Measurements from ENCODE around the gene NTN3.
A peak's percentile ranks its signal among the peaks of the same experiment; 100 is the strongest.

Gene NTN3

DNA sequence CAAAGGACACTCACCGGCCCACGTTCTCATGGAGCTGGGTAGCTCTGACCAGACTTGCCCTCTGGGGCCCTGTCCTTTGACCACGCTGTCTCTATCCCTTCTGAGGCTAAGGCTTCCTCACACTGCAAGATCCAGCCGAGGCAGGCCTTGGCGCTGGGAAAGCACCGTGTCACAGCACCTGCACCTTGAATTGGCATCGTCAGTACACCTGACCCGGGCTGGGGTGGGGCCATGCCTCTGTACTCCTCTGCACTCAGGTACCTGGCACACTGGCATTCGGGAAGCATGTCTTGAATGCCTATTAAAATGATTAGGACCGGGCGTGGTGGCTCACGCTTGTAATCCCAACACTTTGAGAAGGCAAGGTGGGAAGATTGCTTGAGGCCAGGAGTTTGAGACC lies 9.9 kb downstream of the NTN3 start:
- DNase-seq, result no peak

DNA sequence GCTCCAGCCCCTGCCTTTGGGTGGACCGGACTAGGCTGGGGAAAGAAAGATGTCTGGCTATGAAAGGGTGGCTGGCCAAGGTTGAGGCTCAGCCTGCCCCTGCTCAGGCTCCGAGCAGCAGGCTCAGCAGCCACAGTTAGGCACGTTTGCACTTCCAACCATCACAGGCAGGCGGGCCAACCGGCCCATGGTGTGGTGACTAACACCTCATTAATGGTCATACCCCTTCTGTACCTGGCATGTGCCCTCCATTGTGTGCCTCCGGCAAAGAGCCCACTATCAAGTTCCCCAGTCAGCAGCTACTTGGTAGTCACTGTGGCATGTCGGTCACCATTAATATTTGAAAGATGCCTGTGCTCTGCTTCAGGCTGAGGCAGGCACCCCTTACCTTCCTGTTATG lies 10.6 kb downstream of the NTN3 start:
- no peak for DNase-seq

DNA sequence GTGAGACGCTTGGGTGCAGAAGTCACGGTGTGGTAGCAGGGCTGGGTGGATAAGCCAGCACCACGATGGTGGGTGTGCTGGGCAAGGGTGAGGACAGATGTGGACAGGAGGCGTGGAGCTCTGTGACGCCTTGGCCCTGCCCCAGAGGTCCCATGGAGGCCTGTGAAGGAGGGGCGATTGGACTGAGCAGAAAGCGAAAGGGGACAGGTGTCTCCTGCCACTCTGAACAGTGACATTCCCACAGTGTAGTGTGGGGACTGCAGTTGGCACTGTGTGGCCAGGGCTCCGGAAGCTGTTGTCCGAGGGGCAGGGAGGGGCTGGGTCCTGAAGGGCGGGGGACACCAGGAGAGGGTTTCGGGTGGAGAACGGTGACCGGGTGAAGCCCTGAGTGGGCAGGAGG lies 11.2 kb downstream of the NTN3 start:
- no peak for DNase-seq

DNA sequence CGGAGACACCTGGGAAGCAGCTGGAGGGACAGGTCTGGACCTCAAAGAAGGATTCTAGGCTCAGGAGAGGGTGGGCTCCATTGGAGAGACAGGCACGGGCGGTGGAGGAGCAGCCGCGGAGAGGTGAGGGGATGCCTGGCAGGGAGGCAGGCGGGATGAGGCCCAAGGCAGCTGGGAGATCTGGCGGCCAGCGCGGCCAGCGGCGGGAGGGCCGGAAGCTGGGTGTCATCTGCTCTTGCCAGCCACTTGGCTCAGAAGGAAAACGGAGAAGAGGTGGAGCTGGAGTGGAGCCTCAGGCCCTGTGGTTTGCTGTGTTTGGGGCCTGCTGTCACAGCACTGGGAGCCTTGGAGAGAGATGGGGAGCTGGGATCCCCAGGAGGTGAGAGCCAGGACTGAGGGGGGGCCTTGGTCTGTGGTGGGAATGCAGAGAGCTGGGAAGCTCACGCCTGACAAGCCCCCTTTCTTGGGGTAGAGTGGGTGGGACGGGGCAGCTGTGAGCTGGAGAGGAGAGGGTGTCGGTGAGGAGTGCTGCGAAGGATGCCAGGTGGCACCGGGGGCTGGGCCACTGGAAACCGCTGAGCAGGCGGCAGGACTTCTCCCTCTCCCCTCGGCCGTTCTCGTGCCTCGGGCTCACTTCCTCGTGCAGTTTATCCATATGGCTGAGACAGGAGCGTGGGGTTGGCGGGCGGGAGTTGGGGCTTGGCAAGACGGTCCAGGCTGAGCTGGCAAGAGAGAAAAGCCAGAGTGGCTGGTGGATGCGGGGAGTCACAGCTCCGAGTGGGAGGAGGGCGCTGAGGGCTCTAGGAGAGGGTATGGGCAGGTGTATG lies 11.8 kb downstream of the NTN3 start:
- no peak for DNase-seq

DNA sequence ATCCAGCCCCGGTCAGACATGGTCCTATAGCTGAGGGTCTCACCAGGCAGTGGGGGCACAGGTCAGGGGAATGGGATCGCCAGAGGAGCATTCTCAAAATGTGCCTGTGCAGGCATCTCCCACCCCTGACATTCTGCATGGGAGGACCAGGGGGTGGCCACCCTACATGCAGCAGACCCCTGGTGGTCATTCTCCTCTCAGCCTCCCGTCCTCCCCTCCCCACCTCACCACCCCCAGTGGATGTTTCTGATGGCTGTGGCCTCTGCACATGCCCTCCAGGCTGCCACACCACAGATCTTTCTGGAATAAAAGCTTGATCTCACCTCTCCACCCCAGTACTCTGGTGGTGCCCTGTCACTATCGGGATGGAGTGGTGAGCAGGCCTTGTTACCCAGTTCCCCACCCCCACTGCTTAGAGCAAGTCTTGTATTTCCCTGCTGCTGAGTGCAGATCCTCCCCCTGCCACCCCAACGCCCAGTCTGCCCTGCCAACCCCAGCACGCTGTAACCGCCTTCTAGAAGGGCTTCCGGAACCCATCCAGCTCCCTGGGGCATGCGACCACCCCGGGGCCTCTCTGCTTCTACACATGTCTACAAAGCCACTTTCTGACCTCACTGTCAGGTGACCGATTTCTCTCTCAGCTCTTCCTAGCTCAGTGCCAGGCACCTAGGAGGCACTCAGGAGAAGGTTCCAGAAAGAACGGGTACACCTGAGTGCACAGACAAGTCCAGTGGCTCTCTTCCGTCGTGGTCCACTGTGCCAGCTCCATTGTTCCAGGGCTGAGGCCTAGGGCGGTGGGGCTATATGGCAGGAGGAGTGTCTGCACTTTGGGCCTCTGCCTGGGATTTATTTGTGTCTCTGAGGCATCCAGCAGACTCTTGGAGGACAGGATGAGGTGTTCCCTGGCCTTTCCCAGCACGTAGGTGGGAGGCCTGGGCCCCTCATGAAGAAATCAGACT lies 13.1 kb downstream of the NTN3 start:
- DNase-seq, result no peak

DNA sequence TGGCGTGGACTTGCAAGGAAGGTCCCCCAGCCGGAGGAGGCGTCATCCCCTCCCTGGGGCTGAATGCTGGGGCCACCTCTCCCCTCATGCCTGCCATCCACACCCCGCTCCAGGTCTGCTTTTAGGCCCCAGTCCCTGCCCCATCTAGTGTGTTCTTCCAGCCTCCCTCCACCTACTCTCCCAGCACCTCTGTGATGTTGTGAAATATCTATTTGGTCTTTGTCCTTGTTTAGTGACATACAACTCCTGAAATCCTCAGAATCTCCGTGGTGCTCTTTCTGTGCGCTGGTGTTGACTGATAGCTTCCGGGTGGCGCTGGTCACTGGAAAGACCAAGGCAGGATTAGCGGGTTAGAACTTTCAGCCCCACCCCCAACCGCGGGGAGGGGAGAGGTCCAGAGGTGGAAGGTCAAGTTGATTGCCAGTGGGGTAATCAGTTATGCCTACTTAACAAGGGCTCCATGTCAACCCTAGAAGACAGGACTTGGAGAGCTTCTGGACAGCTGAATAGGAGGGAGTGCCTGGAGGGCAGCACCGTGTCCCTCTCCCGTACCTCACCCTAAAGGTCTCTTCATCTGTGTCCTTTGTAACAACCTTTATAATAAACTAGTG lies 13.9 kb downstream of the NTN3 start:
- no peak for DNase-seq

DNA sequence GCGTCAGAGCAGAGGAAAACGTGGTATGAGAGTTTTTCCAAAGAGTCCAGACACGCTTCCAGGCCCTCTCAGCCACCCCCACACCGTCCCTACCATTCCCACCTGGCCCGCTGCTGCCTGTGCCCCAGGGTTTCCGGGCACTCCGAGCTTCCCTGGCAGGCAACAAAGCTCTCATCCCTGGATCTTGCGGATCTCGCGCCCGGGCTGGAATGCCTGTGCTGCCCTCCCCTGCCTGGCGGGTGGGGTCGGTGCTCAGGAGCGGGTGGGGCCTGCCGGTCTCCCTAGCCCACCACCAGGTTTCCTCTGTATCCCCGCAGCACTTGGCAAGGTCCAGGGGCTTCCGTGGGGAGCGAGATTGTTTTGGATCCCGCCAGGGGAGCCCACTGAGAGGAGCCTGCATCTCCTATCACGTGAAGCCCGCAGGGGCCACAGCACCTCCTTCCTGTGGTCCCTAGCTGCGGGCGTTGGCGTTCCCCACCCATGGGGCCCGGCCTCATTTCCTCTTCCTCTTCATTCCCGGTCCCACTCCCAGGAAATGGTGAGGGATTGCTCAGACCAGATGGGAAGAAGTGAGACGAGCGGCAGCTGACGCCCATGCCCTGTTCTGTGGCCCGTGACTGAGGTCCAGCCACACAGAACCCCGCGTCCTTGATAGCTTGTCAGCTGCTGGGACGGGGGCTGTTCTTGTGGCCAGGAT lies 14.9 kb downstream of the NTN3 start:
- DNase-seq, result no peak

DNA sequence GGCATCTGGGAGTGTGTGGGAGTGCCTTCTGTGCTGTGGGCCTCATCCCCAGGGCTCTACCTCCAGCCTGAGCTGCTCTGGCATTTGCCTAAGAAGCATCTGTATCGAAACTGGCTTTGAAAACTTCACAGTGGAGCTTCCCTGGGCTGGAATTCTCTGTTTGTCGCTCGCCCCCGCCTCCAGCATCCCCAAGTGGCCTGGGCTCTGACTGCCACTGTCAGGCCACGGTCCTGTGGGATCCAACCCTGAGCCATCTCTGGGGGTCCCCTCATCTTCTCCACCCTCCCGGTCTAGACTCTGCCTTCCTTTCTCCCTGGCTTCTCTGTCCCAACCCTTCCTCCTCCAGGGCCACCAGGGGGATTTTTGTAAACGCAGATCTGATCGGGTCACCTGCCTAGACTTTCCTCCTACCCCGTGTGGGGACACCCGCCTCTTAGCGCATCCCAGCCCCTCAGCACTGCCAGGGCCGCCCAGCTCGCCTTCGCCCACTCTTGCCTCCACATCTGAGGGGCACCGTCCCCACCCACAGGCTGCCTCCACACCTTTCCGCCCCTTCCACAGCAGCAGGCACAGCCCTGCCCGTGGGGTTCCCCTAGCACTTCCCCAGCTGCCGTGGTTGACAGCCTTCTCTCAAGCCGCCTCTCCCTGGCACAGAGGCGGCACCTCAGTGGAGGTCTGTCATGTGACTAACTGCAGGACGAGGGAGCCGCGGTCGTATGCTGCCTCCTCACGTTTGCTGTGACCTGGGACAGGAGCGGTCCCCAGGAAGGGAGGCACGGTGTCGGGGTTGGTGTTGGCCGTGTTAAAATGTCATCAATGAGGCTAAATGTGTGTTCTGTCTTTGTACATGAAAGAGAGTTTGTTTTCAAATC lies 15.8 kb downstream of the NTN3 start:
- DNase-seq, result peak; percentile 85

DNA sequence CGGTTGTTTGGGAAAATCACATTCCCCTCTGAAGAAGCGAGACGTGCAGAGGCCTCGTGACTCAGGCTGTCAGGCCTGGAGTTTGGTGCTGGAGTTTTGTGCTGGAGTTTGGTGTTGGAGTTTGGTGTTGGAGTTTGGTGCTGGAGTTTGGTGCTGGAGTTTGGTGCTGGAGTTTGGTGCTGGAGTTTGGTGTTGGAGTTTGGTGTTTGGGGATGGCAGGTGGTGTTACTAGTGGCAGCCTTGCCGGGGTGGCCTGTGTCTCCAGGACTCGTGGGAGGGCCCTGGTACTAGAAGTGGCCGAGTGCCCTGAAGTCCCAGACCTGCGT lies 16.4 kb downstream of the NTN3 start:
- DNase-seq, result no peak

DNA sequence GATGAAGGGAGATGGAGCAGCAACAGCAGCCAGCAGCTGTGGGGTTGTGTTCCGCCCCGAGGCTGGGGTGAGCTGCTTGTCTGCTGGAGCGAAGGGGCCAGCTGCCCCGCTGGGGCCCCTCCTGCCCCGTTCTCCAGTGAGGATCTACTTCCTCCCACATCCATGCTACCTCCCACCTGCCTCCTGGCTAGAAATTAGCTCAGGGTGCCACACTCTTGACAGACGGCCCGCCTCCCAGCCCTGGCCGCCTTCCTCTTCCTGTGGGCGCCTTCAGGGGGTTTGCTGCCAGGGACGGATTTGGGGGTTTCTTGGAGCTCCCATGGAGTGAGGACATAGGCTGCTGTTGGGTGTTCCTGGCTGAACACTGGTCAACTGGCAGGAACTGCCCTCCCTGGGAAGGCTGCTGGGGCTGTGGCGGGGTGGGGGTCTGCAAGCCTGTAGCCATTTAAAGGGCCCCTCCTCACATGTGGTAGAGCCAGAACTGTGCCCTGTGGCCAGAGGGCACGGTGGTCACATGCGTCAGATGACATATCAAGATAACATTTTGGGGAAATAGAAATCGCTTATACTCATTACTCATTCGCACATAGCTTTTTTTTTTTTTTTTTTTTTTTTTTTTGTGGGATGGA lies 16.9 kb downstream of the NTN3 start:
- DNase-seq, result no peak

DNA sequence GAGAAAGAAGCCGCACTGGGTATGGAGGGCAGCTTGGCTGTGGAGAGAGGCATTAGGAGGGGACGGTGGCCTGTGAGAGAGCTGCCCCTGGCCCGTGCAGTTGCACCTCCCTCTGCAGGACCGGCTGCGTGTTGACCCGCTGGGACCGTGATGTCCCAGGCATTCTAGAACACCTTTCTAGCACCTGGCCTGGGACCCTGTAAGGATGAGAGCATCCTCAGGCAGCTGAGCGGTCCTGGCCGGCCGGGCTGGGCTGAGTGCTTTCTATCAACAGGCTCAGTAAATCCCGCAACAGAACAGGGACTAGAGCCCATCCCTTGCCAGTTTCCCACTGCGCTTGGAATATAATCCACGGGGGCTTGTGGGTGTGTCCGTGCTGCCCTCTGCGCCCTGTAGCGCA lies 18.5 kb downstream of the NTN3 start:
- no peak for DNase-seq

DNA sequence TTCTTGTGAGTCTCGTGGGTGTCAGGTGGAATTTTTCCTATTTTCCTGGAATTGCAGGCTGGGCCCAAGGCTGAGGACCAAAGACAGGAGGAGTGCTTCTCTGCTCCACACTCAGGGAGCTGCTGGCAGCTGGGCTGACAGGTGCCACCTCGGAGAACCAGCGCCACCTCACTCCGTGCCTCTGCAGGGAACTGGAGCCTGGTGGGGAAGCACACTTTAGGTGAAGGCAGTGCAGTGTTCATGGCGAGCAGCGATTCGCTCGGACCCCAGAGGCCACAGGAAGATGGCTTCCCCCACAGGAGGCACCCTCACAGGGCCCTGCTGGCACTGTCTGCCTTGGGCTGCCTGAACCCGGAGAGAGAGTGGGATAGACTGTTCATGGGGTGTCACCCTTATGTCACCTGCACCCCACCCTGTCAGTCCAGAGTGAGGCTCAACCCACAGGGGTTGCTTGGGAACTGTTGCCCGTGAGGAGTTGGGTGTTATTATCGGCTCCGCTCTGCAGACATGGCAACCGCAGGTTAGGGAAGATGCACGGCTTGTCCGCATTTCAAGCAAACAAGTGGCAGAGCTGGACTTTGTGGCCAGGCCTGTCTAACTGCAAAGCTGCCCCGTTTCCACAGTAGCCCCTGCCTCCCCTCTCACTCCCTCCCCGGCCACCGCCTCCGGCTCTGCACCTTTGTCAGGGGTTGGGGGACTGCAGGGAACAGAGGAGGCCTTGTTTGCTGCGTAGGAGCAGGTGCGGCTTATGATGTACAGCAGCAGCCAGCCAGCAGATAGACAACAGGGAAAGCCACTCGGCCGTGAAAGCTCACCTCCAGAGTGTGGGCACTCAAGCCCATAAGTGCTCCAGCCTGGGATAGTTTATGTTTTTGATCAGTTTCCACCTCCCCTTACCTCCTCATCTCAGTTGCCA lies 19.4 kb downstream of the NTN3 start:
- DNase-seq, result no peak

DNA sequence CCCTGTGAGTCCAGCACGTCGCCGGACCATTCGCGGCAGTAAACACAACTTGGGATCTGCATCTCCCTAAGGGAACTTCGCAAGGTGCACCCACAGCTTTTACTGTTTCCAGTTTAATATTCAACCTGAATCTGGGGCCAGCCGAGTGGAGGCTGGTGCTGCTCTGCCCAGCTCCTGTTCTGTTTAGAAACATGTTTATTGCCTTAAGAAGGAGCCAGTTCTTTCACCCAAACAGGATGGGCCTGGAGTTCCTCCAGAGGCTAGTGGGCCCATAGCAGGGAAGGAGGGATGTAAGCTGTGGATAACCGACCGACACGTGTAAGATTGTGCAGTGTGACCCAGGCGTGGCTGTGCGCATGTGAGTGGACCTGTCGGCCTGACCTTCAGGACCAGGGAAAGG lies 21.2 kb downstream of the NTN3 start:
- no peak for DNase-seq

DNA sequence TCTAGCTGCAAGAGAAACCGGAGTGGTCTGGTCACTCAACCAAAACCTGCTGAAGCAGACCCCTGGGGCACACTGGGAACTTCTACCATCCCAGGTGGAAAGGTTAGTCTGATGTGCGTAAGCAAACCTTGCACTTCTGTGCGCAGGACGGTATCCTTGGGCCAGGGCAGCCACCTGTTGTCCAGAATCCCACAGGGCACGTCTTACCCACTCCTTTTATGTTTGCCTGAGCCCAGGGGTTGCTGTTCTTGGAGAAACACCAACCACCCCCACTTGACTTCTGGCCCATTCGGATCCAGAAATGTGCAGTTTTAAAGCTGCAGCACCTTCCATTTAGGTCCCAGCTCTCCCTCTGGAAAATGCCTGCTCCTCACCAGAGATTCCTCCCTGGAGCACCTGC lies 22.5 kb downstream of the NTN3 start:
- DNase-seq, result no peak

DNA sequence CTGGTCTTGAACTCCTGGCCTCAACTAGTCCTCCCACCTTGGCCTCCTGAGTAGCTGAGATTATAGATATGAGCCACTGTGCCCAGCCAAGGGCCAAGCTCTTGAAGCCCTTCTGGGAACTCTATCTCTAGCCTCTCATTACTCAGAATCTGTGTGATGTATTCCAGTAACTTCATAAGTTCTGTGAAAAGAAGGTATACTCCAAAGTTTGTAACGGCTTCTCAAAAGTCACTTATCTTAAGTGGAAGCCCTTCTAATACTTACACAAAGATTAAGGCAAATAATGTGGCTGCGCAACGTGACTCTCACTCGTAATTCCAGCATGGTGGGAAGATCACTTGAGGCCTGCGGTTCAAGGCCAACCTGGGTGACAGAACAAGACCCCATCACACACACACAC lies 23.5 kb downstream of the NTN3 start:
- DNase-seq, result no peak

DNA sequence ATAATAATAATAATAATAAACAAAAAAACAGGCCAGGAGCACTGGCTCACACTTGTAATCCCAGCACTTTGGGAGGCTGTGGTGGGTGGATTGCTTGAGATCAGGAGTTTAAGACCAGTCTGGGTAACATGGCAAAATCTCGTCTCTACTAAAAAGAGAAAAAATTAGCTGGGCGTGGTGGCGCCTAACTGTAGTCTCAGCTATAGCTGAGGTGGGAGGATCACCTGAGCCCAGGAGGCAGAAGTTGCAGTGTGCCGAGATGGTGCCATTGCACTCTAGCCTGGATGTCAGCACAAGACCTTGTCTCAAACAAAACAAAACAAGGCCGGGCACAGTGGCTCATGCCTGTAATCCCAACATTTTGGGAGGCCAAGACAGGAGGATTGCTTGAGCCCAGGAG lies 23.9 kb downstream of the NTN3 start:
- no peak for DNase-seq

DNA sequence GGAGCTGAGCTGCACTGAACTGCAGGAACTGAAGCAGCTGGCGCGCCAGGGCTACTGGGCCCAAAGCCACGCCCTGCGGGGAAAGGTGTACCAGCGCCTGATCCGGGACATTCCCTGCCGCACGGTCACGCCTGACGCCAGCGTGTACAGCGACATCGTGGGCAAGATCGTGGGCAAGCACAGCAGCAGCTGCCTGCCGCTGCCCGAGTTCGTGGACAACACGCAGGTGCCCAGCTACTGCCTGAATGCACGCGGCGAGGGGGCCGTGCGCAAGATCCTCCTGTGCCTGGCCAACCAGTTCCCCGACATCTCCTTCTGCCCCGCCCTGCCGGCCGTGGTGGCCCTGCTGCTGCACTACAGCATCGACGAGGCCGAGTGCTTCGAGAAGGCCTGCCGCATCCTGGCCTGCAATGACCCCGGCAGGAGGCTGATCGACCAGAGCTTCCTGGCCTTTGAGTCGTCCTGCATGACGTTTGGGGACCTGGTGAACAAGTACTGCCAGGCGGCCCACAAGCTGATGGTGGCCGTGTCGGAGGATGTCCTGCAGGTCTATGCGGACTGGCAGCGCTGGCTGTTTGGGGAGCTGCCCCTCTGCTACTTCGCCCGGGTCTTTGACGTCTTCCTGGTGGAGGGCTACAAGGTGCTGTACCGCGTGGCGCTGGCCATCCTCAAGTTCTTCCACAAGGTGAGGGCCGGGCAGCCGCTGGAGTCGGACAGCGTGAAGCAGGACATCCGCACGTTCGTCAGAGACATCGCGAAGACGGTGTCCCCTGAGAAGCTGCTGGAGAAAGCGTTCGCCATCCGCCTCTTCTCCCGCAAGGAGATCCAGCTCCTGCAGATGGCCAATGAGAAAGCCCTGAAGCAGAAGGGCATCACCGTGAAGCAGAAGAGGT lies 25.4 kb downstream of the NTN3 start:
- DNase-seq, result no peak

DNA sequence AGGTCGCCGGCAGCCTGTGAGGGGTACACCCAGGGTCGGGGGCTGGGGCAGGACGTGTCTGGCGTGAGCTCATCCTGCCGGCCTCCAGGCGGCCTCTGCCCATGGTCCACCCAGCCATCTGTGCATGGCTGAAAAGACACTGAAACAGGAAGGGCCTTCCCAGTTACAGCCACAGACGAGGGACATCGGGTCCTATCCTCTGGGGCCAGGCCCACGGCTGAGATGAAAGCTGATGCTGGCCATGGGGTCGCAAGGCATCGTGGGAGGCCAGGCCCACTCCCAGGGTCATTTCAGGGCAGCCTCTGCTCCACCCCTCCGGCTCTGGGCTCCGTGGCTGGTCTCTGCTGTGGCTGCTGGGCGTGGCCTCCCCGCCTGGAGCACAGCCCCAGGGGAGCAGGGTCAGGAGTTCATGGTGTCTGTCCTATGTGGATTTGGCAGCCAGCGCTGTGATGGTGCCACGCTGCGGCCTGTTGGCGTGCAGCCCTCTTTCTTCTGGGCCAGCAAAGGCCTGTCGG lies 26.1 kb downstream of the NTN3 start:
- no peak for DNase-seq

All from CD4-positive, alpha-beta T cell treated with Interleukin-4 for 4 hours (primary cell).